ENCODE measurements around the gene MACROH2A1.
"Not testable (repeated sequence)": the region's sequence is repeated elsewhere in the genome, so short reads cannot be mapped to it uniquely, and the experiment has no call there.

Gene MACROH2A1

DNA sequence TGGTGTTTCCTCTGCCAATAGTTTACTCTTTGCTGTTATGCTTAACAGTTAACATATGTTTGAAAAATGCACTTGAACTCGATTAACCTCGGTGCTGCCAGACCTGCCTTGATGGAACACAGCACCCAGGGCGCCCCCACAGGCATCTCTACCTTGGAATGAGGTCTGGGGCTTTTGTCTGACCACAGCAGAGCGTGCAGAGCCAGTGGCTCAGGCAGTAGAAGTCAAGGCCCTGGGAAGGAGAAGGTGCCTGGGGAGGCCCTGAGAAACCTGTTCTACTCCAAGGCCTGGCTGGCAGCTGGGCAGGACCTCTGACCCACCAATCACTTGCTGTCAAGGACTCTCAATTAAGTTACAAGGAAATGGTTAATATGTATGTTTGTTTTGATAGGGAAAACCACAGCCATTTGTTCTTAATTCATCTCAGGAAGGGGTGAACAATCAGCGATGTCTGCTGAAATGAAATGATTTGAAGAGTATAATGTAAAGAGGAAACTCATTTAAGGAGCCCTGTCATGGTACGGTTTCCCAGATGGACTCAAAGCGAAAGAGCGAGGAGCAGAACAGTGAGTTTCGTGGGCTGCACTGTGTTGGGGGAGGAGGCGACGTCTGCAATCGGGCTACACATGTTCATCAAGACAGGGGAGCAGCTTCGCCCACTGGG lies 21.9 kb downstream of the MACROH2A1 start:
- DNase-seq: no peak

DNA sequence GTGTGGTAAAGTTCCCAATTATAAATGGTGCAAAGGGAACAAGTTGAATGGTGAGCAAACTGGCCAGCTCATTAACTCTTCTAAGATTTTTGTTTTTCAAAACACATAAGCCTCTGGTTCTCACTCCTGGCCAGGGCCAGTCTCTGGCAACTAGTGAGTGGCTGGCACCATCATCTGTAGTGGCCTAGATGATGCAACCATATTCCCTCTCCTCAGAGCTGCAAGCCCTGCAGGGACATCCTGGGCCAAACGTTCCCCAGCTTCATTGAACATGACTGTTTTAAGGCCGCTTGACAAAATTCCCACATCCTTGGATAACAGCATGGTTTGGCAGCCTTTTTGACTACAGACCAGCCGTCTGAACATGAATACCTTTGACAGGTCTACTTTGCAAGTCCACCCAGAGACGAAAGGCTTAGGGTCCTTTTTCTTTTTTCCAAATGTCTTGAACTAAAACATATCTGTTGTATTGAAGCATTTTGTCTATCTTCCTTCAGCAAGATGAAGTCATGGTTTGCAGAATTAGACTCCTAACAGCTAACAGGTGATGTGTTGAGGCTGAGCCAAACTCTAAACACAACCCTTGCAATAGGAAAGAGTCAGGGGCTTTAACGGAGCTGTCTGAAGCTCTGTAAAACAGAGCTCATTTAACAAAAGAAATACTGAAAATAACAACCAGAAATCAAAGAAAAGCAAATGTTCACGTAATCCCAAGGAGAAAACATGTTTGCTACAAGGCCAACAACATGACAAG lies 23.8 kb downstream of the MACROH2A1 start:
- DNase-seq: no peak

DNA sequence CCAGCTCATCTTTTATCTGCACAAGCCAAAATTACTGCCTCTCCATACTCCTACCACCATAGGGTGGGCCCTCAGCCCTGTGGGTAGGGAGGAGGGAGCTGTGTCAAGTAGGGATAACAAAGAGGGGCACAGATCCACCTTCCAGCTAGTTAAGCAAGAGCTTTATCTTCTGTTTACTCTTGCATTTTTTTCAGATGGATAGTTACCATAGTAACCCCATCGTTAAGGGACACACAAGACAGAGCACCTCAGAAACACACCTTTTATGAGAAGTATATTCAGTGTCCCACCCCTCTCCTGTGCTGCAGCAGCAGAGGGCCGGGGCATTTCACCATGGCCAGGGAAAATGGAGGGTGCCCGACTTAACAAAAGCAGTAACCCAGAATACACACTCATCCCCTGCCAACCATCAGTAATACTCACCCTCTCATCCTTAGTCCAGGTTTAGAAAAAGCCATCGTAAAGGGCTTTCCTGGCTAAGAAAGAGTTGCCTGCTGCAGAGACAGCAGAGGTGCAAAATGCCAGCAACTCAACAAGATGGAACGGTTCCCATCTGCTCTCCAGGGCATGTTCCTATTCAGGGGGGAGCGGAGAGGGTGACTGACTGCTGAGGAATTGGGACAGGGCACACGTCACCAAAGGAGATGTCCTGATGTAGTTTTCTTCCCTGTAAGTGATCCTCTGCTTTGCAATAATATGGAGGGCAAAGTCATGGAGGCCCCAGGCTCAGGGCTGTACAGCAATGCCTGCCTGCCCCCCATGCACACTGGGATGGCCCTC lies 25.1 kb downstream of the MACROH2A1 start:
- DNase-seq: no peak

GRCh38 chr5:135372654-135373381 lies 26.2 kb downstream of the MACROH2A1 start:
- DNase-seq: no peak

- DNase-seq: no peak
Measured at GRCh38 chr5:135371622-135372232, 27.3 kb downstream of the MACROH2A1 start.

DNA sequence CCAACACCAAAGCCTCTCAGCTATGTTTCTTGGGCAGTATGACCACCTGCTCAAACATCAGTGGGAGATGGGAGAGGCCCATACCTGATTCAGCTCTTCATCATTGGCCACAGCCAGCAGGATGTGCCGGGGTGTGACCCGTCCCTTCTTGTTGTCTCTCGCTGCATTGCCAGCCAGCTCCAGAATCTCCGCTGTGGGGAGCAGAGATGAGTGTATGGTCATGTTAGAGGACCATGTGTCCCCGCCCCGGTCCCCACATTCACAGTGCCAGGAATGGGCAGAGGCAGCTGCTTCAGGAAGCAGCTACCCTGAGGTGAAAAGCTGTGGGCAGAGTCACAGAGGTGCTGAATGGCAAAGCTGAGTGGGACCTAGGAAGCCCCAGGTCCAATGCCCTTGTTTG lies 29.1 kb downstream of the MACROH2A1 start:
- no peak for DNase-seq

DNA sequence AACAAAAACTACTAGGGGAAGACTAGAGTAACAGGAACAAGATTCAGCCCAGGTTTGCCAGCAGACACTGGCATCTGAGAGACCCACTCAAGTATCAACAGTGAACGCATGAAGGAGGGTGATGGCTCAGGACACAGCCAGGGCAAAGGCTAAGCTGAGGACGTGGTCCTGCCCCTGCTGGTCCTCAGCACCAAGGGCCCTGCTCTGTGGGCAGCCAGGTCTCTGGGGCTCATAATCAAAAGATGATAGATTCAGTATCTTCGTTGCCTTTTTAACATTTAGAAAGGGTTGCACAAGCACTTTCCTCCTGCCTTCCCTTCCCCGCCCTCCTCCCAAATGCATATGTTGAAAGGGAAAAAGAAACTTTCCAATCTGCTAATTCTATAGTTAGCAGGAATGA lies 31.5 kb downstream of the MACROH2A1 start:
- no peak for DNase-seq

GRCh38 chr5:135367076-135367475 lies 32.0 kb downstream of the MACROH2A1 start:
- DNase-seq: no peak

- DNase-seq: no peak
Measured at GRCh38 chr5:135365281-135365680, 33.8 kb downstream of the MACROH2A1 start.

- DNase-seq: no peak
Measured at GRCh38 chr5:135364421-135365262, 34.4 kb downstream of the MACROH2A1 start.

DNA sequence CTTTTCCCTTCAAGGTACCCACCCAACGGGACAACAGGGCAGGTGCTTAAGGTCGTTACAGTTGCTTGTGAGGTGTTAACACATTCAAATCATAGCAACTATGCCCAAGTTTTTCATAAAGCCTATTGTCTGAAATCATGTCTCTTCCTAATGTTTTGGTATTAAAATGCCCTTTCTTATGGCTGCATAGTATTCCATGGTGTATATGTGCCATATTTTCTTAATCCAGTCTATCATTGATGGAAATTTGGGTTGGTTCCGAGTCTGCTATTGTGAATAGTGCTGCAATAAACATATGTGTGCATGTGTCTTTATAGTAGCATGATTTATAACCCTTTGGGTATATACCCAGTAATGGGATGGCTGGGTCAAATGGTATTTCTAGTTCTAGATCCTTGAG lies 35.7 kb downstream of the MACROH2A1 start:
- DNase-seq: not testable (repeated sequence)

GRCh38 chr5:135362102-135362501 lies 36.9 kb downstream of the MACROH2A1 start:
- DNase-seq: no peak

GRCh38 chr5:135360278-135361274 lies 38.5 kb downstream of the MACROH2A1 start:
- no peak for DNase-seq

DNA sequence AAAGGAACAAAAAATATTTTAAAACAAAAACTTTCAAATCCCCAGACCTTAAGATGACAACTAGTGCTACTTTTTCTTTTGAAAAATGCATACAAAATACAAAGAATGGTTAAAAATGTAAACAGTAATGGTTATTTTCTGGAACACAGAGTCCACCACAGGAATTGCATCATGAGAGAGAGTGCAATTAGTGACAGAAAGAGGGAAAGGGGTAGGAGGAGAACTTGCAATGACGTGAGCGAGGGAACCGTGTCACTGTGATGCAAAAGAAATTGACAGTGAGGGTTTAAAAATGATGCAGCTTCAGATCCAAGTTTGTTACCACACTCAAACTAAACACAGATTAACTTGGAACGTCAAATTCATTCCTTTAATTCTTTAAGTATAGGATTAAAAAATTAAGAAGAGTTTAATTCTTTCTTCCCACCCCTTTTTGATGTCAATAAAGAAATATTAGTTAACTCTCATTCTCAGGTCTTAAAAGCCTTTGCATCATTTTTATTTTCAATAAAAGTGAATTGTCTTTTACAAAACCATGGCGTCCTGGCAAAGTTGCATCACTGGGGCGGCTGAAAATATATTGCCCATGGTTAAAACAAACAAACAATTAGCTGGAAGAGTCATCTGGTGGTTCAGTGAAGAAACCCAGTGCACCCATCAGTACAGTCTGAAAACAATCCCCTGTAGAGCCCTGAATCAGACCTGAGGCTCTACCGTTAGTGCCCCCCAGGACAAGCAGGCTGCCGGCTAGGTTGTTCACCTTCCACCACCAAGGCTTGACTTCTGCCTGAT lies 39.5 kb downstream of the MACROH2A1 start:
- no peak for DNase-seq

DNA sequence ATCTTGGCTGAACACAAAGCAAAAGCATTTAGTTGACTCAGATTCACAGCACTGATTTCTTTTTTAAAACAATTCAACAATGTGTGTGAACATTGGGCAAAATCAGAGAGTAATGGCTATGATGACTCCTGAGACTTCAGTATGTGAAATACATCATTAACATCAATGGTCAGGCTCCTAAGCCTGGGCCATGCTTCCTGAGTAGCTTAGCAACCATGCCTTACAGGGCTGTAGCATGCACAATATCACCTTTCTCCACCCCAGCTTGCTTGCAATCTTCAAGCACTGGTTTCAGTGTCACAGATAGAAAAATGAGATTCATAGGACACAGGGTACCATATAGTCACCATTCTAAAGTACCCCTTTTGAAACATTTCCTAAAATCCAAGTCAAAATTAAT lies 41.3 kb downstream of the MACROH2A1 start:
- no peak for DNase-seq

- no peak for DNase-seq
Measured at GRCh38 chr5:135356522-135357318, 42.3 kb downstream of the MACROH2A1 start.

GRCh38 chr5:135355169-135355568 lies 43.9 kb downstream of the MACROH2A1 start:
- DNase-seq: no peak

DNA sequence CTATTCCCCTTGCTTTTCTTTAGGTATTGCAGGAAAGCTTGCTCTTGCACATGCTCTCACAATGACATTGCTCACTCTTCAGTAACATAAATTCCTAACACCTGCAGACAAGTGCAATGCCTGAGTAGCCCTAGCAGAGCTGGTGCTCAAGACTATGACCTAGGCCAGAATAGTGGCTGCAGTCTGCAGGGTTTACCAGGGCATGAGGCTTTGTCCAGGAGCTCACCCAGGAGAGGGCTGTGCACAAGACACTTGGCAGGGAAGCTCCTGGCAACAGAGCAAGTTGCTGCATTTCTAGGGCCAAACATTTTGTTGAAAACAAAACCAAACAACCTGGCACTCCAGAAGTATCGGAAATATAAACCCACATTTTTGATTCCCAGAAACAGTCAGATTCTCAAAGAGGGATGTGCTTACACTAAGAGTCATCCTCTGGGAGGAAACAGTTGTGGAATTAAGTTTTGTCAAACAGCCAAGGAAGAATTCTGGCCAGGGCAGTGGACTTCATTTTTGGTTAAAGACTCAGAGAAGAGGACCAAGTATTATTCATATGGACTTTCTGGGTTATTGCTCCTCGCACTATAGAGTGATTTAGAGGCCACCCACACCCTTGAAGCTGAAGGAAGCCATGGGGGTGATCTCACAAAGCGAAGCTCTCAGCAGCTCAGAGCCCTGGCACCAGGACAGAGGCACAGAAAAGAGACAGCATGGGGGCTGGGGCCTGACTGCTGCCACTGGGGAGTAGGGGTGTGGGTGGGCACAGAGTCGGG lies 44.9 kb downstream of the MACROH2A1 start:
- DNase-seq: no peak
